ENCODE results near the gene GPR137B. TPM values are rescaled to one million over a fixed set of nuclear protein-coding genes. Genes with fewer than 3 reads are reported as not detected.

GPR137B gene
- total RNA-seq, 1 donor from 2014 or later: 52.4 TPM

DNA sequence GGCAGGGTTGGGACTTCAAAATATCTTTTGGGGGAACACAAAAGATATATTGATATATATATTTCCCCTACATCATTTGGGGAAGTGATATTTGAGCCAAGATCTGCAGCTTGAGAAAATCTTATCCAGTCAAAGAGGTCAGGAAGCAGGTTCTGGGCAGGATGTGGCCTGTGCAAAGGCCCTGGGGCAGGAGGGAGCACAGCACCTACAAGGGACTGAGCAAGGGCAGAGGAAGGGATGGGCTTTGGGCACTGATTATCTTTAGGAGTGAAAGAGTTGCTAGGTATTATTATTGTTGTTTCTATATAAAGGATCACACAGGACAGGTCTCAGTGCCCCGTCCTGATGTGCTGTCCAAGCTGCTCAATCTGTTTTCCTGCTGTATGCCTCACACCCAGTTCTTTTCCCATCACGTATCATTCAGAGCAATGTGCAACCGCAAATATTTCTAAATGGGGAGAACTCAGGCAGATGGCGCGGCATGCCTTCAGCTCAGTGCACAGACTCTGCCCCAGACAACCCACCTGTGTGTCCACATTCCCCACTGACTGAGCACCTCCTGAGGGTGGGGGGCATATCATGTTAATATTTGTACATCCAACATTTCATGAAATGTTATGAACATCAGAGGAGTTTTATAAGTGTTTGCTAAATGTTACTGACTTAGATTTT lies 28.1 kb upstream of the GPR137B start:
- no peak for DNase-seq

DNA sequence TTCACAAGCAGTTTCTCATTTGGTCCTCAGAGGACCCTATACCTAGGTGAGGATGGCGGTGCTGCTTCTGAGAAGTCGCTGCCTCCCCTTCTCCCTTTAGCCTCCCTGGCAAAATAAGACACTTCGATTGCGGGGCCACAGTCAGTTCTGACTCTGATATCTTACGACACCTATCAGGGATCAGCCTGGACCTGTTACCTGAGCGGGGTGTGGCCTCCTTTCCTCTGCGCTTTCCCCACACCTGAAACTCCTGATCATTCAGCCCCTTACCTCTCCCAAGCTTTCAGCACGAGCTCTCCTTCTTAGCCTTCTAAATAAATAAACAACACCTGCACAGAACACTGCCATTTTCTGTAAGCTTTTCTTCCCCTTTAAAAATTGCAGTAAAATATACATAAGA lies 24.6 kb upstream of the GPR137B start:
- DNase-seq: no peak

DNA sequence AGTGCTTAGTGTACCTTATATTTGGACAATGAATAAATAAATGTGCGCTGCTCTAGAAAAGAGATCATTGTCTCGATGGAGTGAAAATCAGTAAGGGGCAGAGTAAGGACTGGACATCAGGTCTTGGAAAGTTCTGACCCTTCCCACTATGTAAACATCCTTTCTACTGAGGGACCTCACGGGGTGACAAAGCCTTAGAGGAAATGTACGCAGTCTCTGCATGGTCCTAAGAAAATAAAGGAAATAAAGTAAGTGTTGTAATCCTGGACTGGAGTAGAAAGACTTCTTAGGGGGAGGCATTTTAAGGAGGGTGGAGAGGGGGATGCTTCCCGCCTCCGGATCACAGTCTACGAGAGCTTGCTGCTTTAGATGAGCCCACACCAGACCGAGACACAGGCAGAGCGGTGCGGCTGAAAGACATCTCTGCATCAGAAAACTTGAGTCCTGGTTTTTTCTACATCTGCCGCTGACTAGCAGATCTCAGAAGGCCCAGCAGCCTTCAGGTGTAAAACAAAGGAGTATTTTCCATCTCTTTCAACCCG lies 22.3 kb upstream of the GPR137B start:
- DNase-seq: no peak

DNA sequence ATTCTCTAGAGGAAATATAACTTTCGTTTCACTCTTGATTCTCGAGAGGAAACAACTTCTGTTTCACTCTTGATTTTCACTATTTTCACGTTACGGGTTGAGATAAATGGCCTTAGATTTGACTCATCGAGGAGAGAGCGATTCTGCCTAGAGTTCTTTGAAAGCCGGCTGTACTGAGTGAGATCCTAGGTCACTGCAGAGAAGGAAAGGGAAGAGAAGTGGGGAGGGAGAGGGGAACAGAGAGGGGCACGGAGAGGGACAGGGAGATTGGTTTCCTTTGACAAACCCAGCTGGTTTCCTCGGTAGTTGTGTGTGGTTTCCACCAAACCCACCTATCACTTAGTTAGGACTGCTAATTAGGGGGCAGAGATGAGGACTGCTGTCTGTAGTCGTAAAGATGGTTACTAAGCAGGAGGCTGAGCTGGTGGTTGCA lies 21.6 kb upstream of the GPR137B start:
- DNase-seq: no peak

DNA sequence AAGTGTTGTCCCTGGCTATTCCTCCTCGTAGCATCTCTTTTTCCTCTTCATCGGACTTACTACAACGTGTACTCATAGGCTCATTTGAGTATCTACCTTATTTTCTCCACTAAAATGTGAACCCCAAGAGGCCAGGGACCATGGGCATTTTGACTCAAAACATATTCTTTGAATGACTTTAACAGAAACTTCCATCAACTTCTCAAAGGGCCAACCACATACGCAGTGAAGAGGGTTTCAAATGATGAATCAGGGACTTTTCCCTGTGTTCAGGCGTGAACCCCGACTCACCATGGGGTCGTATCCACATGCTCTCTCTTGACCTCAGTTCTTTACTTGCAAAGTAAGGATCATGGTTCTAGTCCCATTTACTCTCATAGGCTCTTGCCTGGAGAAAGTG lies 20.2 kb upstream of the GPR137B start:
- DNase-seq: no peak

DNA sequence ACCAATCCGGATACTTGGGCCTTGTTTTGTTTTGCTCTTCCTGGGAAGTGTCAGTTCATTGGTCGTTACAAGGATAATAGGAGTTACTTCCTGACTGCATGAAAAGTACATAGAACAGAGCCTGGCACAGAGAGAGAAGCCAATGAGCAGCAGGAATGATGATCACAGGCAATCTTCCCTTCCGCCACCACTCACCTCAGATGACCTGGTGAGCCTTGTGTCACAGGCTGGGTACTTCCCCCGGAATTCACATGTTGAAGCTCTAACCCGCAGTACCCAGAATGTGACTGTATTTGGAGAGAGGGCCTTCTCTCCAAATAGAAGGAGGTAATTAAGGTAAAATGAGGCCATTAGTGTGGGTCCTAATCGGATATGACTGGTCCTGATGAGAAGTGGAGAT lies 18.8 kb upstream of the GPR137B start:
- no peak for DNase-seq

DNA sequence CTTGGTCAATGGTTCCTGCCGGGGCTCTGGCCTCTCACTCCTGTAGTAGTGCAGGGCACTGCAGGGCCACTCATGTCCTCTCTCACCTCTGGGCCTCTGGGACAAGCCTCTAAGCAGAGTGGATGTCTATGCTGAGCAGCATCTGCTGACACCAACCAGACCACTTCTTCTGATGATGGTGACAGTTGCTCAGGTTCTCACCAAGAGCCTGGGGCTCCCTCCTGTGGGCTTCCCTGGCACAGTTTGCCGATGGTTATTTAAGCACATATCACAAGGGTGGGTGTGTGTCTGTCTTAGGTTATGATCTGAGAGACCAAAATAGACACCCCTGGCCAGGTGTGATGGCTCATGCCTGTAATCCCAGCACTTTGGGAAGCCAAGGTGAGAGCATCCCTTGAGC lies 17.4 kb upstream of the GPR137B start:
- no peak for DNase-seq

DNA sequence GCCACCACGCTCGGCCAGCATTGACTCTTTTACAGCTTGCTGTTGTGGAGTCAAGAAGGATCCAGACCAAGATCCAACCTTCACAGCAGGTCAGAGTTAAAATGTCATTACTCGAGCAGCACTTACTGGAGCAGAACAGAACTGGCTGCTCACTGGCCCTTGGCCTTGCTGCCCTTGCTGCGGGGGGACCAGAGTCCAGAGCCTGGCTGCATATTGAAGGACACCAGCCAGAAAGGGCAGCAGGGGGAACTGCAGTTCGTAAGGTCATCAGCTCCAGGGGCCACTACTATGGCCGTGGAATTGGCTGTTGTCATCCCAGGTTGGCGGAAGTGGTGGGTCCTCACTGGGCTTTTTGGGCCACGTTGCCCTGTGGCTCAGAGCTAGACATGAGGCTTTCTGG lies 15.3 kb upstream of the GPR137B start:
- no peak for DNase-seq

DNA sequence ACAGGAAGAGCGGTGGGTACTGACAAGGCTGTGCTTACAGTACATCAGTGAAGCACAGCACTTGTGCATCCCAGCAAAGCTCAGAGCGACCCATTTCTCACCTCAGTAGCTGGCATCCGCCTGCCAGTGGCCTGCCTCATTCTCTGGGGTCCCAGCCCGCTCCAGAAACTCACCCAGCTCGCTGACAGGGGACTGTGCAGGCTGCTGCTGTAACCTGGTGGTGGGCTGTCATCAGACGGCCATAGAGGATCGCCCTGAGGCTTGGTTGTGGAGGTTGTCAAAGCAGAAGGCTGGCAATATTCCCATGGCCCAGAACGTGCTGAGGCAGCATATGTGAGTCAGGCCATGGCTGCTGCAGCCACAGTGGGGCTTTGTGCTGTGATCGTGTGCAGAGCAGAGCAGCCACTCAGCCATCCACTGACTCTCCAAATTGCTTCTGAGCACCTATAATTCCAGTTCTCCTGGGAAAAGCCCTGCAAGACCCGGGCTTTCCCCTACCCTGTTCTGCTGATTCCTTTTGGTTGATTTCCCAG lies 13.6 kb upstream of the GPR137B start:
- no peak for DNase-seq

DNA sequence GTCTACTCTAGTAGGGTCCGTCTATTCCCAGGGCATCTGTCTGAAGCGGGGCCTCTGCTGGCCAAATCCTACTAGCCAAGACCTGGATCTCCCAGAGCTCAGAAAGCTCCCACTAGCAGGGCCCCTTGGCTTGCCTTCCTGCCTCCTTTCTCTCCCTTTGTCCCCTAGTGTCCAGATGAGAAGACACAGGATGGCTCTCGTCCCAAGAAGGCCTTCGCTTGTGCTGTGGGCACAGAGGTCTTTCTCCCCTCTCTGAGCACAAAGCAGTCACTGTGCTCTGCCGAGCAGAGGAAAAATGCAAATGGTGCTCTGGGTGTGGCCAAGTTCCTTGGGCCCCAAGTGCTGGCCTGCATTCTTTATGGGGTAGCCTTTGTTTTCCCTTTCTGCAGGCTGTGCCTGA lies 13.0 kb upstream of the GPR137B start:
- DNase-seq: no peak

DNA sequence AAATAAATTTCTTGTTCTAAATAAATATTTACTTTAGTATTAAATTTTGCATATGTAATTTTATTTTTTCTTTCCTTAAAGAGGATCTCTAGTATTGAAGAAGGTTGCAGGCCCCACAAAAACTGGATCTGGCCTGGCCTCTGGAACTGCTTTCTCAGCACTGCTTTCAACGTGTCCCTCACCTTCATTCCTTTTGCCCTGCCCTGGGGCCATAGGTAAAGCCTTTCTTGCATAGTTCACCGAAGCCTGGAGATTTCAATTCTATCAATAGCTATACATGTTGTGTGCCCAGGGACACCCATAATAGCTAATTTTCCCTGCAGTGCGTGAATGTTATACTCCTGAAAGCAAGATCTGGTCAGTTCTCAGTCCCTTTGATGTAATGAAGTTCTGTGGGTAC lies 12.0 kb upstream of the GPR137B start:
- no peak for DNase-seq

DNA sequence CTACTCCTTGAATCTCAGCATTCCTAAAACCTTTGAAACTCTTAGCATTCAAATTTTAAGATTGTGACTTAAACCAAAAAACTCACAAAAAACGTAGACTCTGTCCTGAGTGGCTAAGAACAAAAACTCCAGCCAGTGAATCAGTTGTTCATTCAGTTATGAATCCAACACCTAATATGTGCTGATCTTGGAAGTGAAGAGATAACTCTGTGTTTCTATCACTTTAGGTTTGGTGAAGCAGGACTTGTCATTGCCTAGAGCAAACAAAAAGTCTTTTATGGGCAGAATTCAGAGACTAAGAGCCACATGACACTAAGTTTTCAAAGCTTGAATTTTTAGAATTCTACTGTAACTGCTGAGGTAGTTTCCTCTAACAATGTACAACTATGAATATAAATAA lies 10.4 kb upstream of the GPR137B start:
- DNase-seq: no peak

DNA sequence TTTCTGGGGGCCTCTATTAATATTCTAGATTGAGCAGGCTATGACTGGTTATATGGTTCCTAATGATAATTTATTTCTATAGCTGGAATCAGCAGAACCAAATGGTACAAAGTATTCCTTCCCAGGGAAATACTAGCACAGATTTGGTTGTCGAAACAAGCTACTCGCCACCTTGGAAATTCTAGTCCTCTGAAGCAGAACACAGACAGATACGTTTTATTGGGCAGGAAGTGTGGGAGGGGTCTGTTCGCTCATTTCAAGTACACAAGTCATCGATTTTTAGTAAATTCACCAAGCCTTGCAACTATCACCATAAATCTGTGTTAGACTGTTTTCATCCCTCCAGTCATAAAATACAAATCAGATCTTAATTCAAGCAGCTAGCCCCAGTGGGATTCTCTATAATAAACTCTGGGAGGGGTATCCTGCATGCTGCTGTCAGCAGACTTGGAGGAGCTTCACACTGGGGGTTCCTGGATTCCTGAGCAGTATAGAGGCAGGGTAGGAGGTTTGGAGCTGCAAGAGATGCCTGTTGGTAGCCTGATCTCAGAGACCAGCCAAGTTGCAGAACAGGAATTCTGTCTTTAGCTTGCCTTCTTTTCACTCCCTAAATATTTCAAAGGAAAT lies 9.8 kb upstream of the GPR137B start:
- DNase-seq: no peak

DNA sequence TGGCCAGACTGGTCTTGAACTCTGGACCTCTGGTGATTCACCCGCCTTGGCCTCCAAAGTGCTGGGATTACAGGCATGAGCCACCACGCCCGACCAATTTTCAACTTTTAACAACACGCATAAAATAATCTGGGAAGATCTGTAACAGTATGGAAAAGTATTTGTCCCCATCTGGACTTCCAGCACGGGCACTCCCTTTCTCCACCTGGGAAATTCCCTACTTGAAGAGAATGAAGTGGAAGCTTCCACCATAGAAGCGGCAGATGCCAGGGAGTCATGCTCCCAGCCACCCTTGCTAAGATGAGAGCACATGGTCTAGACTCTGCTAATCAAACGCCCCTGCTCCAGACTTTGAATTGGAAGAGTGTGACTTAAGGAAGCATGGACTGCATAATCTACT lies 9.0 kb upstream of the GPR137B start:
- DNase-seq: no peak

DNA sequence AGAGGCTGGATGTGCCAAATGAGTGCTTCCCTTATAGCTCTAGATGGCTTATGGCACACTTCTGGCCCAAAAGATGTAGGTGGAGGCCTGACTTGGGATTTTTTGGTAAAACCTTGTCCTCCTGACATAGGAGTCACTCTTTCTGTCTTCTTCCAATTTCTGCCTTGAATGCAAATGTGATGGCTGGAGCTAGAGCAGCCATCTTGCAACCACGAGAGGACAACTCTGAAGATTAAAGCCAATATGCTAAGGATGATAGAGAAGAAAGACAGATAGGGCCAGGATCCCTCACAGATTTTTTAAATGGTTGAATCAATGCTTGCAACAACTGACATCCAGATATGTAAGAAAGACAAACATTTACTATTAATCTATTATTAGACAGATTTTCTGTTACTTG lies 8.5 kb upstream of the GPR137B start:
- DNase-seq: no peak

DNA sequence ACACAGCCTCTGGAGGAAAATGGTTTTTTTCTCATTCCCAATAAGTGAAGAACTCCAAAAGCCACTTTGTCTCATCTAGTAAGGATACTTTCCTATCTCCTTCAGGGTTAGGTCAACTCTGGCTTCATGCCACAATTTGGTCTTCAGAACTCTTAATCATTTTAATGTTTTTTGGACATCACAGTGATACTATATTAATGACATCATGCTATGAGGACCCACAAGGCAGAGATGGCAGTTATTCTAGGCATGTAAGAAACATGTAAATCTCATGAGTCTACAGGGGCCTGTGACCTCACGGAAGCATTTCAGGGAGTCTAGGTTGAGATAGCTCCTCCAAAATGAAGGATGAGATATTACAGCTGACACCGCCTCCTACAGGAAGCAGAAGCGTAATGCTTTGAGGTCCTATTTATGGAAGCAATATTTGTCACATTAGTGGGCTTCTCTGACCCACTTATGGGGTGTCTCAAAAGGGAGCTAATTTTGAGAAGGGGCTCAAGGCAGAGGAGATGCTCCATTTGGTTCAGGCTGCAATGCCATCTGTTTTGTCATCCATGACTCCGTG lies 5.0 kb upstream of the GPR137B start:
- no peak for DNase-seq

DNA sequence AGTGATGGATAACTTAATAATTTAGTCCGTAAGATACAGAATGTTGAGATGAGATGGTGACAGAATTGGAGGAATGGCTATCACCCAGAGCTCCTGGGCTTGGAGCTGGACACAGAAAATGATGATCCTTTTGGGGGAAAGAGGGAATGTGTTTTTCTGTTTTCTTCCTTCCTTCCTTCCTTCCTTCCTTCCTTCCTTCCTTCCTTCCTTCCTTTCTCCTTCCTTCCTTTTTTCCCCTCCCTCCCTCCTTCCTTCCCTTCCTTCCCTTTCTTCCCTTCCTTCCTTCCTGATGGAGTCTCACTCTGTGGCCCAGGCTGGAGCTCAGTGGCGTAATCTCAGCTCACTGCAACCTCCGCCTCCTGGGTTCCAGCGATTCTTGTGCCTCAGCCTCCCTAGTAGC lies 2.8 kb upstream of the GPR137B start:
- no peak for DNase-seq

DNA sequence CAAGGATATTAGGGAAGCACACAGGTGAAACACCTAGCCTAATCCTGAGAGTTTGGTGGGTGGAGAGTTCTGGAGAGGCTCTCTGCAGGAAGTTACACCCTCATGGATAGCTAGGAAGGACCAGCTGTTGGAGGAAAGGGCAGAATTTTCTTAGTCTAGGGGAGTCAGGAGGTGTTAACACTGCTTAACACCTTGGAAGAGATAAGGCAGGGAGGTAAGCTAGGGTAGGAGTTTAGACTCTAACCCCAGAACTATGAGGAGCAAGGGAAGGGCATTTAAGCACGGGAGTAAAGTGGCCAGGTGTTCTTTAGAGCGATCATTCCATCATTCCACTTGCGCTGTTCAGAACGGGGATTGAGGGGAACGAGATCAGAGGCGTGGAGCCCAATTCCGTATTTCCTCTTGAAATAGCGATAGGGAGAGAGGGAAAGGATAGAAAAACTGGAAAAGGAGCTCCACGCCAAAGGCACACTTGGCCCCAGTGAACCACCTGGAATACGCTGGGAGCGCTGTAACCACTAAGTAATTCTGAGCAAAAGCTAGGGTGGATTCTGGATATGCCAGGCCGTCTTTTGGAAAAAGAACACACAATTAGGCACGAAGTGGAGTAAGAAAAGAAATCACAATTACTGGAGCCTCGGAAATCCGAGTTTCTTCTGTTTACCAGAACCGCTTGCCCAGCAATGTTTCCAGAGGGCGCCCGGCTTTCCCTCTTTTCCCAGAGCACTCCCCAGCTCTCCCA lies 1.5 kb upstream of the GPR137B start:
- no peak for DNase-seq

DNA sequence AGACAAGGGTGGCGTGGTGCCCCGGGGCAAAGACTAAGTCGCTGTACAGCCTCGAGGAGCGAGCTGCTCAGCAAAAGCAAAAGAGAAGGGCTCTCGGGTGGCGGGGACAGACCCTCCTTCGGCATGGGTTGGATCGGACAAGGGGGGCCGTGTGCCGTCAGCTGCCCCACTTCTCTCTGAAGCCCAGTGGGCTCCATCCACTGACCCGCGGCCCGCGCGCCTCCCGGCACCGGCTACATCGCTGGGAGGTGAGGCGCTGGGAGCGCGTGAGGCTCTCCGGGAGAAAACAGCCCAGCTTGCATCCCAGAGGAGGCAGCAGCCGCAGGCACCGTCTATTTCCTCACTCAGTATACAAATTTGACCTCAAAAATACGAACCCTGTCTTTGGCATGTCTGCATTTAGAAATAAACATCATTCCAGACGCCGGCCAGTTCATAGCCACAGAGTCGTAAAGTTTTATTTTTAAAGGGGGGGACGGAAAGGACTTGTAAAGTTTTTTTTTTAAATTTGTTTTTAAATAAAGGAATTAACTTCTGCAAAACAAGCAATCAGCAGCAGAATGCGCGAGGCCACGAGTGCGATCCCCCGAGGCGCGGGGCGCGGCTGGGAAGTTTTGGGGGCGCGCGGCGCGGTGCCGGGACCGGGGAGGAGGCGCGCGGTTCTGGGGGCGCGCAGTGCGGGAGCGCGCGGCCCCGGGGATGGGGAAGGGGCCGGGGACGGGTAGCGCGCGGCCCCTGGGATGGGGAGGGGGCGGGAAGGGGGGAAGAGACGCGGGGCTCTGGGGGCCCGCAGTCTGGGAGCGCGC lies 689 bp upstream of the GPR137B start:
- peak; percentile 29 for DNase-seq

DNA sequence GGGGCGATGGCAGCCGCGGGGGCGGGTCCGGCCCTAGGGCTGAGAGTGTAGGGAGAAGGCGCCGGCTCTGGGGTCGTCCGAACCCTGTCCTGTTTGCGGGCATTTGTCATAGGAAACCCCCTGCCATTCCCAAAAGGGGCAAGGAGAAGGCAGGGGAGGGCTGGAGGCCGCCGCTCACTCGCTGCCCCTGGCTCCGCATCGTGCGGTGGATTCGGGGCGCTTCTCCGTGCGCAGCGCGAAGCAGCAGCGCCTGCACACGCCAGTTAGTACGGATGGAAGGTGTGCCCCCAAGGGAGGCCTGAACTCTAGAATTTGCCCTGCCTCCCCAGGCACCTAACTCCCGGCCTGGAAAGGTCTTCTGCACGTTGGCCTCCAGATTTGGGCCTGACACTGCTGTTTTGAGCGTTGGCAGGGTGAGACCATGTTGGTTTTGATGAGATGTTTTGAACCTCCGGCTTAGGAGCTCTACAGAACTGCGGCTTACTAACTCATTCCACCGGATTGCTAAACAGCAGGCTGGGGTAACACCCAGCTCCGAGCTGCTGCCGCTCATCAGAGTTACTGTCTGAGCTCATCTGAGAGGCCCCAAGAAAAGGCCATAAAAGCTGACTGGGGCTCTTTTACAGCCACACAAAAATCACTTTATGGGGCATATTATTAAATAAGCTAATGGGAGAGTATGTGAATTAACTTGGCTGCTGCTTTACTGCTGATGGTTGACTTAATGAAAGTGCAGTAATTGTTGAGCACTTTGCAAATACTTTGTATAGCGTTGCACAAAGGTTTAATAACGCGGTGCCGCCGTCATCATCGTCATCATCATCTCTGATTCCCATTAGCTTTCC lies 987 bp downstream of the GPR137B start:
- DNase-seq: no peak

DNA sequence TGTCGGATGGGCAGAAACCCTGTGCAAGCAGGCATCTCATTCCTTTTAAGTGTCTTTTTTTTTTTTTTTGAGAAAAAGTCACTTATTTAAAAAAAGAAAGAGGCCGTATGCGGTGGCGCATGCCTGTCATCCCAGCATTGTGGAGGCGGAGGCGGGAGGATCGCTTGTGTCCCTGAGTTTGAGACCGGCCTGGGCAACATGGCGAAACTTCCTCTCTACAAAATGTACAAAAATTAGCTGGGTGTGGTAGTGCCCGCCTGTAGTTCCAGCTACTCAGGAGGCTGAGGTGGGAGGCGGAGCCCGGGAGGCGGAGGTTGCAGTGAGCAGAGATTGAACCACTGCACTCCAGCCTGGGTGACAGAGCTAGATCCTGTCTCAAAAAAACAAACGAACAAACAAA lies 1.7 kb downstream of the GPR137B start:
- no peak for DNase-seq
